Measurements from ENCODE around the gene MBOAT1.

- TF ChIP-seq CTCF (IDR thresholded peaks at IDR 0.05) (no peak), EP300 (IDR thresholded peaks at IDR 0.05) (no peak)
These were observed 150.3 kb downstream of the MBOAT1 start for GRCh38 chr6:20061952-20062351.
